NCI-H2081 (cell line): ENCODE measurements around the gene BCAT1.

Source experiments
- DNase-seq, 2 experiments: peaks; one replicate each; lab custom pipeline; 2025; lab: John Stamatoyannopoulos, UW

BCAT1 gene, protein sequence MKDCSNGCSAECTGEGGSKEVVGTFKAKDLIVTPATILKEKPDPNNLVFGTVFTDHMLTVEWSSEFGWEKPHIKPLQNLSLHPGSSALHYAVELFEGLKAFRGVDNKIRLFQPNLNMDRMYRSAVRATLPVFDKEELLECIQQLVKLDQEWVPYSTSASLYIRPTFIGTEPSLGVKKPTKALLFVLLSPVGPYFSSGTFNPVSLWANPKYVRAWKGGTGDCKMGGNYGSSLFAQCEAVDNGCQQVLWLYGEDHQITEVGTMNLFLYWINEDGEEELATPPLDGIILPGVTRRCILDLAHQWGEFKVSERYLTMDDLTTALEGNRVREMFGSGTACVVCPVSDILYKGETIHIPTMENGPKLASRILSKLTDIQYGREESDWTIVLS

DNA sequence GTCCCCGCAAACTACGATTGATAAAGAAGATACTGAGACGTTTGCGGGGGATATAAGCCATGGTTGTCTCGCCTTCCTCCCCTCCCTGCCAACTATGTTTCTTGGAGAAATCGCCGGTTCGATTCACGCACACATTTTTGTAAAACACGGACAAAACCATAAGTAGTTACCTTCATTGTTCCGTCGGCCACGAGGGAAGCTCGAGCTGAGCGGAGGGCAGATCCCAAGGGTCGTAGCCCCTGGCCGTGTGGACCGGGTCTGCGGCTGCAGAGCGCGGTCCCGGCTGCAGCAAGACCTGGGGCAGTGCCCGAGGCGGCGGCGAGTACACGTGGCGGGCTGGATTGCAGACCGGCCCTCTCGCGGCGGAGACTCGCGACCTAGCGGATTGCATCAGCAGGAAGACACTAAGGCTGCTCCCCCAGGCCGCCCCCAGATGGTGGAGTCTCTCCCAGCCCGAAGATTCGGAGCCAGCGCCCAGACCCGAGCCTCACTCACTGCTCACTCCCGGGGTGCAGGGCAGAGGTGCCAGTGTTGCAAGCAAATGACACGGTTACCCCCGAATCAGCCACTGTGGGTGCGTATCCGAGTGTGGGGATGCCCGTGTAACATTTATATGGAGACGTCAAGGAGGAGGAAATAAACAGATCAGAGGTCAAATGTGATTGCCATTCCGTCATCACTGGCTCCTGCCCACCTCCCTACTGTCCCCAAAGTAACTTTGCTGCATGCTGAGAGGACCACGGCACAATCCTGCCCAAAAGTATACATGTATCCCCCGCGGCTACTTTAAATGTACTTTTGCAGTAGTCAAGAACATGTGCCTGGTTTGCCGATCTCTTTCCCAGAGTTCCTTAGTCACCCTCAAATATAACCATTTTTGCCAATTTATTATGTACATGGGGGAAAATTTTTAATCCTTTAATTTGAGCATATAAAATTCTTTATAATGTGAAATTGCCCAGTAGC lies at the start of gene BCAT1:
Gene BCAT1 (minus strand): TSS at position 345 of the 966 bp plus-strand sequence. CDS start 169 bp downstream, at position 176.
- DNase-seq, result peak; percentile 37 to 66

DNA sequence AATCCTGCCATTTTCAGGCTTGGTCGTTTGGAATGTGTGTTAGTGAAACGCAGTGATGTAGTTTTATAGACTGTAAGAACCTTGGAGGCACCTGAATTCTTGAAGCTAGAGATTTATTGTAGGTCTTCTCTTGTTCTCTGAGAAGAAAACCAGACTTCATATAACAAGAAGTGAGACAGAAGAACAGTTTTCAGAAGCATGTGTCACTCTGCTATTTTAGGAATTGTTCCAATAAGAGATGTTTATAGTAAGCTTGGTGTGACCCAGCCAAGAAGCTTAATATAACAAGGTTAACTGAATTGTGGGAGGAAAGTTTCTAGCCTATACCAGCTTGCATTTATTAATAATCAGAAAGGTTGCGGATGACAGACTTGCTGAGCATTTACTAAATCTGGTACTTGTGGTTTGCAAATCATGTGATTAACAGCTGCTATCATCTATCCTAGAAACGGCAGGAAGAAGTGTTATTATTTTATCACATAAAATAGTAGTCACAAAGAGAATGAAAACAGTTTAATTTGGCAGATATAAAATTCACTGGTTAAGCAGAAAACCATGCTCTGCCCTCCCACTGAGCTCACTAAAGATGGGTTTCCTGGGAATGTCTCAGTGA lies 49.2 kb upstream of the BCAT1 start:
- DNase-seq, result no peak

DNA sequence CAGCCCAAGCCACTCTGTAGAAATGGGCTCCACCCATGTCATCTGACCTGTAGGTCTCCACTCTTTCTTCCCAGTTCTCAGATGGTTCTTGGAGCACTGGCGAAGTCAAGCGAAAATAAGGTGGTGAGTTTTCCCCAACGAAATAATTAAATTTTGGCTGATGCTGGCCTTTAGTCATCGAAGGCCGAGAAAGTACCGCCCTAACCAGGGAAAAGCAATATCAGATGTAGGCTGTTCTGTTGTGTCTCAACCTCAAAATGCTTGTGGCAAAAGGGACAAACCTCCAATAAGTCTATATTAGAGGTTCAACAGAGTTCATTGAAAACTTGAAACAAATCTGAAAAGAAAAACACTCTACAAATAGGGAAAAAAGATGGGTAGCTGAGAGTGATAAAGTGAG lies 48.6 kb upstream of the BCAT1 start:
- DNase-seq, result no peak

DNA sequence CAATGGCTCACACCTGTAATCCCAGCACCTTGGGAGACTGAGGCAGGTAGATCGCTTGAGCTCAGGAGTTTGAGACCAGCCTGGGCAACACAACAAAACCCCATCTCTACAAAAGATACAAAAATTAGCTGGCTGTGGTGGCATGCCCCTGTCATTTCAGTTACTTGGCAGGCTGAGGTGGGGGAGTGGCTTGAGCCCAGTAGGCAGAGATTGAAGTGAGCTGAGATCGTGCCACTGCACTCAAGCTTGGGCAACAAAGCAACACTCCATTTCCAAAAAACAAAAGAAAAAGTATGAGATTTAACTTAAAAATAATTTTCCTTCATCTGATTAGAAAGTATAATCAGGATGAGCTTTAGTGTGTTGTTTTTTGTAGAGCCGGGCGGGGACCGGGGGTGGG lies 47.9 kb upstream of the BCAT1 start:
- no peak for DNase-seq

DNA sequence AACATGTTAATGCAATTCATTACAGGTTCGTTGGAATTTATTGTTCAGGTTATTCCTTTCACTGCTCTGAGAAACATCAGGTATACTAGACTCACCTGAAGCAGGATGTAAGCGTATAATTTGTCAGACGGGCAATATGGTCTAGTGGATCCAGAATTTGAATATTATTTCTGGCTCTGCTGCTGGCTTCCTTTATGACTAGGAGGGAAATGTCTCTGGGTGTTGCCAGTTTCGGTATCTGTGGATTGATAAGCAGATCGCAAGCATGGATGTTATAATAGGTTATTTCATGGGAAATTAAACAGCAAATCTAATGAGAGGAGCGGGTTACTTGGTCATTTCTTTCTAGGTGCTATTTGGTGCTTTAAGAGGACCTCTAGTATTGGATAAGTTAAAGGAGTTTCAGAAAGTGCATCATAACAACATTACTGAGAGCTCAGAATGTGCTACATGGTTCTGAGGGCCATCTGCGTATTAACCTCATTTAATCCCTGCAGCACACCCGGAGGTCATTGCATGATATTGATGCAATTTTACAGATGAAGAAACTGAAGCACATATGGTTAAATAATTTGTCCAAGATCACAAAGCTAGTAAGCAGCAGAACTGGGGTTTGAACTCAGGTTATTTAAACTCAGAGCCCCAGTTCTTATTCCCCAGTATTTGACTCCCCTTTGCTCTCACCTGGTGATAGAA lies 47.3 kb upstream of the BCAT1 start:
- no peak for DNase-seq

DNA sequence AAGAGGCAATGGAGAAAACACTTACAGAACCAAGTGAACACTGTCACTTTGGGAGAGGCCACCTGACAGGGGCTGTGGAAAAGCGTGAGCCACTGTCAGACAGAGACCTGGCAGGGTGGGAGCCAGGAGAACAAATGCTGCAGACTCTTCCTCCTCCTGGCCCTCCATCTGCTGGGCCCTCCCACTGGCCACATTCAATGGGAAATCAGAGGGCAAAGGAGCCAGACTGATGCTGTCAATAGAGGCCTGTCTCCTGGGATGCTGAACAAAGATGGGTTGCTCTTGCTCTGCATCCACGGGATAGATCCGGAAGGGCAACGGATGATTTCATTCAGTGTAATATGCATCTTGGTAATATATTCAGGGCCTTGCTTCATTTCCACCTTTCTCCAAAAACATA lies 44.9 kb upstream of the BCAT1 start:
- no peak for DNase-seq

DNA sequence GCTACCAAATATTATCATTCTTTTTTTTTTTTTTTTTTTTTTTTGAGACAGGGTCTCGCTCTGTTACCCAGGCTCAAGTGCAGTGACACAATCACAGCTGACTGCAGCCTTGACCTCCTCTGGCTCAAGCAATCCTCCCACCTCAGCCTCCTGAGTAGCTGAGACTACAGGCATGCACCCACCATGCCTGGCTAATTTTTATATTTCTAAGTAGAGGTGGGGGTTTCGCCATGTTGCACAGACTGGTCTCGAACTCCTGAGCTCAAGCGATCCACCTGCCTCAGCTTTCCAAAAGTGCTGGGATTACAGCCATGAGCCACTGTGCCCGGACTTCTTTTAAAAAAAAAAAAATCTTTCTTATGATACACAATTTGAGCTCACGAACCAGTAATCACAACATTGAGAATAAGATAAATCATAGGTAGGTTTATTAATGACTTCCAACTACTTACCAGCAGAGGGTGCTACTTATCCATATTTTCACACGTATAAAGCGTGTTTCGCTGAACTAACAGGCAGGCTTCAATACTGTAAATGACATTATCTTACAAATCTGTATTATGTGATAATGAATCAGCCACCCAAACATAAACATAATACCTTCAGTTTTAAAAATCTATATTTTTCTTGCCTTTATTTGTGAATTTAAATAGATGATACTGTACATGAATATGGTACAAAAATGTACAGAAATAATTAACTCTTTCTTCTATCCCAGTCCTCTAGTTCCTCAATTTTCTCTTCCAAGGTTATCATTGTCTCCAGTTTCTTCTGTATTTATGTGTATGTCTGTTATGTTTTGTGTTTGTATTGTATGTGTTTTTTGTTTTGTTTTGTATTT lies 42.5 kb upstream of the BCAT1 start:
- DNase-seq, result peak; percentile 57 to 73

DNA sequence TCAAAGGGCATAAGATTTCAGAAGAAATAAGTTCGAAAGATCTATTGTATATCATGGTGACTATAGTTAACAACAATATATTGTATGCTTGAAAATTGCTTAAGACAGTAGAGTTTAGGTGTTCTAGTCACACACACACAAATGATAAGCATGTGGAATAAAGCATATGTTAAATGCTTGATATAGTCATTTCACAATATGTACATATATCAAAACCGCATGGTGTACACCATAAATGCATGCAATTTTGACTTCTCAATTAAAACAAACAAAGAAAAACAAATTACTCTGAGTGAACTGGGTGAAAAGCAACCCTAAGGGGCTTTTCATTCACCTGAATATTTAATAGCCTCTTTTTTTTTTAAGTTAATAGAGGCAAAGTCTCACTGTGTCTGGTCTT lies 40.3 kb upstream of the BCAT1 start:
- DNase-seq, result no peak

DNA sequence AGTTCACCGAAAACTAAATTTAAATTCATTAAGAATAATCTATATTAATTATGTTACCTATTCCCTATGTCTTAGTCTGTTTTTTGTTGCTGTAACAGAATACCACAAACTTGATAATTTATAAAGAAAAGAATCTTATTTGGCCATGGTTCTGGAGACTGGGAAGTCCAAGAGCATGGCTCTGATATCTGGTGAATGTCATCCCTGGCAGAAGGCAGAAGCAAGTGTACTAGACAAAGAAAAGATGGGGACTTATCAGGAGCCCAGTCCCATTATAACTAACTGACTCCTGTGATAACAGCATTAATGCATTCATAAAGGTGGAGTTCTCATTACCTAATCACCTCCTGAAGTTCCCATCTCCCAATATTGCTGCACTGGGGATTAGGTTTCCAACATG lies 33.3 kb upstream of the BCAT1 start:
- DNase-seq, result no peak

DNA sequence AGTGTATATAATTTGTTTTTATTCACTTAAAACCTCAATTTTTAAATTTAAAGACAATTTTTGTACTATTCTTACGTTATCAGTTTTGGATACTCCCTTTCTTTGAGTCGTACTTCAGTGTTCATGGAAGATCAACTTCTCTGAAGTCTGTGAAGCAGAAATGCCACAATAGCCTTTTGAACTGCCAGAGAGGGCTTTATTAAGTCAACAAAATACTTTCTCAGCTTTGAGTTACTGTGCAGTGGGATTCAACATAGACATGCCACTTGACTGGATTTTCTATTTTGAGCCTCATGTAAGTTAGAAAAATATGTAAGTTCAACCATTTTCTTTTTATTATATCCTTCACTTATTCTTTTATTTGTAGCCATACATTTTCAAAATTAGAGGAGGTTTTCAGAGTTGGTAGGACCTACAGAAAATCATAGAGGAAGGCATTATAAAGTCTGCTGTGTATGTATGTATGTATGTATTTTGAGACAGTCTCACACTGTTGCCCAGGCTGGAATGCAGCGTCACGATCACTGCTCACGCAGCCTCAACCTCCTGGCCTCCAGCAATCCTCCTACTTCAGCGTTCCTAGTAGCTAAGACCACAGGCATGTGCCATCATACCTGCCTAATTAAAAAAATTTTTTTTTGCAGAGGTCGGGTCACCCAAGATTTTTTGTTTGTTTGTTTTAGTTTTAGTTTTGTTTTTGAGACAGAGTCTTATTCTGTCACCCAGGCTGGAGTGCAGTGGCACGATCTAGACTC lies 31.3 kb upstream of the BCAT1 start:
- DNase-seq, result no peak

DNA sequence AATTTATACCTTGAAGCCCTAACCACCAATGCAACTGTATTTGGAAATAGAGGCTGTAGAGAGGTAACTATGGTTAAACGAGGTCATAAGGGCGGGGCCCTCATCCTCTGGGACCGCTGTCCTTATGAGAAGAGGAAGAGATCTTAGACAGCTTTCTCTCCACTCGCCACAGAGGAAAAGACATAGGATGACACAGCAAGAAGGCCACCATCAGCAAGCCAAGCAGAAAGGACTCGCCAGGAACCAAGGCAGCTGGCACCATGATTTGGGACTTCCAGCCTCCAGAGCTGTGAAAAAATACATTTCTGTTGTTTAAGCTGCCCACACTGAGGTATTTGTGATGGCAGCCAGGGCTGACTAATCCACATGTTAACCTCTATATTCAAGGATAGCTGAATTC lies 30.4 kb upstream of the BCAT1 start:
- no peak for DNase-seq

DNA sequence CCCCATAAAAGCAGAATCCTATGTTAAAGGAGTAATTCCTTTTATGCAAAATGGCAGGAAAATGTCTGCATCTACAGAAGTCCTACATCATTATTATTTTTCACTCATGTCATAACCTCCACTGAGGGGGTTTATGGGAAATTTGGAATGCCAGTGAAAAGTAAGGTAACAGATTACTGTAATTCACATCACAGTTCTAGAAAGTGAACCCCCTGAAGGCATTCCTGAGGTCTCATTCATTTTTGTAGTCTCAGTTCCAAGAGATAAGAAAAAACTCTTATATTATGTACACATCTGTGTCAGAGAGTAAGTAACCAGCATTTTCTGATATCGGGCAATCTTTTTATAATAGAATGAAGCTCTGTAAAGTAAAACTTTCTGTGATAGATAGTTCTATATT lies 28.8 kb upstream of the BCAT1 start:
- DNase-seq, result no peak

DNA sequence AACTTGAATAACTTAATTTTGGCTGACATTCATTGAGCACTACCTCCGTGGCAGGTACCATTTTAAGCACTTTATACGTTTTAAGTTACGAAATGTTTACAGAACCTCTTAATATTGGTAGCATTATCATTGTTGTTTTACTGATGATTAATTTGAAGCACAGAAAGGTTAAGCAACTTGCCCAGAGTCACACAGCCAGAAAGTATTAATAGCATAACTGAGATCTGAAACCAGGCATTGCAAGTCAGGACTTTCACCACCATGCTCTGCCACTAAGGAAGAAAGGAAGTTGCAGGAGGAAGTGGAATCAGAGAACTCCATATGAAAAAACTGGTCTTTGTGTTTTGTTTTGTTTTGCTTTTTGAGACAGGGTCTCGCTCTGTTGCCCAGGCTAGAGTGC lies 28.2 kb upstream of the BCAT1 start:
- DNase-seq, result no peak

DNA sequence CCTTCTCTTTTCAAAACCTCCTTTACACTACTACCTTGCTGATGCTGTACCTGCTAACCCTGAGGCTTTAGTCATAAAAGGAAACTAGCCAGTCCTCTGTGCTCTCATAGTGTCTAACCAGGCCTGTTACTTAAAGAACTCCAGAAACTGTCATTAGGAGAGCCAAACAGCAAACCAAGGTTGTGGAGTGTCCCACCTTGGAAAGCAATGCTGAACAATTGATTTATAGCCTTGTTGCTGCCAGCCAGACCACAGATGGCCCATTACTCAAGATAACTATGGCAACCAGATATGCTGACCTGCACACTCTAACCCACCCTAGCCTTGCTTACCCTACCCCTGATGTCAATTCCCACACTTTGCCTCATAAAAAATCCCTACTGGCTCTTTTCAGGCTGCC lies 26.5 kb upstream of the BCAT1 start:
- no peak for DNase-seq

DNA sequence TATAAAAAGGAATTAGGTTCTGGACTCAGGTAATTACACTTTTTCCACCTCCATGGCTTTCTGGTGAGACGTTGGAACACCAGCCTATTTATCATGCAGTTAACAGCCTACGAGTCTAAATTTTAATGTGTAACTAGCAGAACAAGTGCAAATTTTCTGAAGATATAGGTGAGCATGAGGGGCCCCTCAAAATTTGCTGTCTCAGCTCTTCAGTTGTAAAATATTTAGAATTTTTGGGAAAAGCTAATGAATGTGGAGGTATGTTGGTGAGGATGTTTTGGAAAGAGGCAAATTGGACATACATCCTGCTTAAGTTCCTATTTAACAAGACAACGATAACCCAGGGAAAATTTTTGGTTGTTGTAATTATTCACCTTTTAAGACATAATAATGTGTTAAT lies 25.3 kb upstream of the BCAT1 start:
- DNase-seq, result no peak

DNA sequence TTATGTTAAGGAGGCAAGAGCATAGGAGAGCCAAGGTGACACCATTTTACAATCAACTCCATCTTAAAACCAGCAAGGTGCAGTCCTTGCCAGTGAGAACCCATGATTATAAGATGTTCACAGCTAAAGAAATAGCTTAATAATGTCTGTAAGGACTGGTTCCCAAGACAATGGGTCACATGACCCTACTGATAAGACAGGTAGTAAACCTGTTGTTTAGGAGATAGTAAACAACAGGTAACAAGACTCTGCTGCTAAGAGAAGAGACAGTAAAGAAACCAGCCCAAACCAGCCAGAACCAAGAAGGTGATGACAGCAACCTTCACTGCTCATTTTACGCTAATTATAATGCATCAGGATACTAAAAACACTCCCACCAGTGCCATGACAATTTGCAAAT lies 23.2 kb upstream of the BCAT1 start:
- DNase-seq, result no peak

DNA sequence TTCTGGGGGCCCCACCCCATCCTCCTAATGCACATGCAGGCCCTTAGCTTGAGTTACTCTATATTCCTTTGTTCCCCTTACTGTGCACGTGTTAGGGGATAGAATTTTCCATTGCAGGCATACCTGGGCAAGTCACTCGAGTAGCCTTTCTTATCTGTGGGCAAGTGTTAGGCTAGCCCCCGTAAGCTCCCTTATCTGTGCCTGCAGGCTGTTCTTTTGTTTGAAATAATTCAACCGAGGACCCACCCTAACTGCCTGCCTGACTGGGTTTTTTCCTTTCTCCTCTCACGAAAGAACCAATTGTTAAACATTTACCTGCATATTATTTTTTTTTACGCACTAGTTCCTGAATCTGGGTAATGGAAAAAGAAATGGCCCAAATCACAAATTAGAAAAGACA lies 21.3 kb upstream of the BCAT1 start:
- DNase-seq, result no peak

DNA sequence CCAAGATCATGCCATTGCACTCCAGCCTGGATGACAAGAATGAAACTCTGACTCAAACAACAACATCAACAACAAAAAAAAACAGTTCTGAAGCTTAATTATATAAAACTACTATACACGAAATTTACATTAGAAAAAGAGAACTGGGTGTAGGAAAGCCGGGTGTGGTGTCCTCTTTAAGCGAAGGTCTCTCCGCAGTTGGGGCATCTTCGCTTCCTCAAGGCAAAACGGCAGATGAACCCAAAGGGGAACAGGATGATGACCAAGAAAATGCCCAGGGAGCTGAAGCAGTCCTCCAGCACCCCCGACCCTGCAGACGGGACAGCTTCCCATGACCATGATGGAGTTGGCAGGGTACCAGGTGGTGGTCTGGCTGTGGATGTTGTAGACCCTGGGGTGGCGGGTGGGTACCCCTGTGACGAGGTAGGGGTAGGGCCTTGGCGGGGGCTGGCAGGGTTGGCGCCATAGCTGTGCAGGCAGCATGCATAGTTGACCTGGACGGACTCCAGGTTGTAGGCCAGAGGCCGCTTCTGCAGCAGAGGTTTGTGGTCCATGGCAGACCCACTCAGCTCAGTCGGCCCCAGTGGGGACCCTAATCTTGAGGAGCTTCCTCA lies 18.2 kb upstream of the BCAT1 start:
- no peak for DNase-seq

DNA sequence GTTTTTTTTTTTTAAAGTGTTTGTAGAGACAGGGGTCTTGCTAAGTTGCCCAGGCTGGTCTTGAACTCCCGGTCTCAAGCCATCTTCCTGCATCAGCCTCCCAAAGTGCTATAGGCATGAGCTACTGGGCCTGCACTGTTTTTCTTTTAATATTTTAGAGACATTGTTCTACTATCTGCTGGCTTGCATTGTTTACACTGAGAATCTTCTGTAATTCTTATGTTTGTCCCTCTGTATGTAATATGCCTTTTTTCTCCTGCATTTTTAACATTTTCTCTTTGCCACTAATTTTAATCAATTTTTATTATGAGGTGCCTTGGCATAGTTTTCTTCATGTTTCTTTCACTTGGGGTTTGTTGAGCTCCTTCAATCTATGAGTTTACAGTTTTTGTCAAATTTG lies 15.4 kb upstream of the BCAT1 start:
- no peak for DNase-seq
